Neural progenitor cell (in vitro differentiated cells): ENCODE measurements around the gene SPATA33. TPM values are rescaled to one million over a fixed set of nuclear protein-coding genes. Genes with fewer than 3 reads are reported as not detected.

Source experiments
- DNase-seq: peaks from one replicate; pipeline ENCODE4 v3.0.0-alpha.2; 2016; ENCODE audit warnings: low spot score
- H2AFZ ChIP-seq: fragments of 200-600 bp; sonication (generic); replicated peaks from 2 replicates; pipeline ENCODE4 v1.6.1; 2016; ENCODE audit warnings: antibody characterized with exemption
- H3F3A ChIP-seq: fragments of 200-600 bp; sonication (generic); 2 replicates; pipeline ENCODE4 v1.6.1; 2016; ENCODE audit warnings: antibody characterized with exemption, low read depth
- H3K27ac ChIP-seq: fragments of 200-600 bp; sonication (generic); 2 replicates; pipeline ENCODE4 v1.5.1; 2016; ENCODE audit warnings: mild to moderate bottlenecking
- H3K27me3 ChIP-seq: fragments of 200-600 bp; sonication (generic); 2 replicates; pipeline ENCODE4 v1.6.1; 2016; ENCODE audit warnings: mild to moderate bottlenecking, moderate library complexity
- H3K36me3 ChIP-seq: fragments of 200-600 bp; sonication (generic); 2 replicates; pipeline ENCODE4 v1.5.1; 2016
- H3K4me1 ChIP-seq: fragments of 200-600 bp; sonication (generic); 2 replicates; pipeline ENCODE4 v1.6.1; 2016; ENCODE audit warnings: mixed run types
- H3K4me2 ChIP-seq: fragments of 200-600 bp; sonication (generic); 2 replicates; pipeline ENCODE4 v1.6.1; 2016
- H3K4me3 ChIP-seq: fragments of 200-600 bp; sonication (generic); 2 replicates; pipeline ENCODE4 v1.5.1; 2016
- H3K79me2 ChIP-seq: fragments of 200-600 bp; sonication (generic); 2 replicates; pipeline ENCODE4 v1.6.1; 2016; ENCODE audit warnings: low read depth
- H3K9ac ChIP-seq: fragments of 200-600 bp; sonication (generic); 2 replicates; pipeline ENCODE4 v1.6.1; 2016
- H3K9me3 ChIP-seq: fragments of 200-600 bp; sonication (generic); 2 replicates; pipeline ENCODE4 v1.5.1; 2016; ENCODE audit warnings: low read depth
- H4K20me1 ChIP-seq: fragments of 200-600 bp; sonication (generic); 2 replicates; pipeline ENCODE4 v1.6.1; 2016; ENCODE audit warnings: low read depth
- H3K27ac Mint-ChIP-seq: 3 replicates; pipeline ENCODE4 v1.8.0; 2021; ENCODE audit warnings: mixed read lengths
- H3K27me3 Mint-ChIP-seq: 2 replicates; pipeline ENCODE4 v1.8.0; 2022; ENCODE audit warnings: low read depth, mild to moderate bottlenecking, inconsistent platforms, moderate library complexity, mixed read lengths; ENCODE audit not compliant: insufficient read depth
- H3K36me3 Mint-ChIP-seq: 3 replicates; pipeline ENCODE4 v1.8.0; 2021; ENCODE audit warnings: mixed read lengths
- H3K4me1 Mint-ChIP-seq: 3 replicates; pipeline ENCODE4 v1.8.0; 2021; ENCODE audit warnings: mixed read lengths
- H3K4me3 Mint-ChIP-seq: 3 replicates; pipeline ENCODE4 v1.8.0; 2021; ENCODE audit warnings: mild to moderate bottlenecking, moderate library complexity, mixed read lengths
- H3K9me3 Mint-ChIP-seq: 3 replicates; pipeline ENCODE4 v1.8.0; 2020; ENCODE audit warnings: mixed read lengths
- CTCF ChIP-seq: fragments of 200-600 bp; sonication (generic); IDR thresholded peaks from 2 replicates; pipeline ENCODE4 v1.5.1; 2017; ENCODE audit warnings: antibody characterized with exemption, mild to moderate bottlenecking
- EZH2 ChIP-seq: fragments of 200-600 bp; sonication (generic); IDR thresholded peaks from 2 replicates; pipeline ENCODE4 v1.6.1; 2017; ENCODE audit warnings: antibody characterized with exemption, mild to moderate bottlenecking, moderate library complexity
- EZH2phosphoT487 ChIP-seq: fragments of 200-600 bp; sonication (generic); IDR thresholded peaks from 2 replicates; pipeline ENCODE4 v1.6.1; 2017; ENCODE audit warnings: antibody characterized with exemption
- total RNA-seq: library from RNA; depleted of rRNA; stranded (reverse); fragments of >200 nt; gene quantifications from 2 replicates; pipeline ENCODE4 v1.2.3, GENCODE V29; 2015; ENCODE audit warnings: low replicate concordance

Gene SPATA33
- total RNA-seq, 1 donor from 2014 or later = 14.1 TPM

- Histone ChIP-seq H3K36me3 (no peaks in the 10 kb centered on the region), H3K4me2 (no peak overlapping the region), H2AFZ (no peak overlapping the region), H3K79me2 (no peaks in the 10 kb centered on the region), H3K4me3 (no peak overlapping the region), H3K27me3 (no peaks in the 10 kb centered on the region), H3K9ac (no peak overlapping the region), H3K9me3 (no peaks in the 10 kb centered on the region), H4K20me1 (peaks cover 8% of the 10 kb centered on the region), H3F3A (peaks cover 15% of the 10 kb centered on the region), H3K4me1 (peaks cover 4% of the 10 kb centered on the region), H3K27ac (no peak overlapping the region)
- H3K27me3 Mint-ChIP-seq = peaks cover 18% of the 10 kb centered on the region
- no peaks in the 10 kb centered on the region for H3K9me3 Mint-ChIP-seq
- no peak for DNase-seq
- H3K27ac Mint-ChIP-seq = no peak overlapping the region
- H3K4me3 Mint-ChIP-seq = peak overlapping the region; percentile 35
- TF ChIP-seq CTCF (no peak), EZH2phosphoT487 (no peak), EZH2 (no peak)
- H3K36me3 Mint-ChIP-seq = peaks cover 10% of the 10 kb centered on the region
- peaks cover 15% of the 10 kb centered on the region for H3K4me1 Mint-ChIP-seq
Measured at GRCh38 chr16:89695086-89695874, 37.6 kb downstream of the SPATA33 start.

GRCh38 chr16:89695875-89696669 lies 38.4 kb downstream of the SPATA33 start:
- DNase-seq = no peak
- H3K27ac ChIP-seq = no peak overlapping the region

GRCh38 chr16:89696670-89697128 lies 39.1 kb downstream of the SPATA33 start:
- Mint-ChIP-seq H3K36me3 (peaks cover 8% of the 10 kb centered on the region), H3K4me3 (no peak overlapping the region), H3K27ac (no peak overlapping the region), H3K4me1 (peaks cover 16% of the 10 kb centered on the region), H3K9me3 (no peaks in the 10 kb centered on the region), H3K27me3 (peaks cover 16% of the 10 kb centered on the region)
- Histone ChIP-seq H3K4me2 (no peak overlapping the region), H3F3A (peaks cover 28% of the 10 kb centered on the region), H3K4me3 (no peak overlapping the region), H3K79me2 (no peaks in the 10 kb centered on the region), H3K9ac (no peak overlapping the region), H3K27me3 (peaks cover 7% of the 10 kb centered on the region), H3K36me3 (no peaks in the 10 kb centered on the region), H4K20me1 (peaks cover 14% of the 10 kb centered on the region), H2AFZ (no peak overlapping the region), H3K27ac (no peak overlapping the region), H3K4me1 (peaks cover 4% of the 10 kb centered on the region), H3K9me3 (no peaks in the 10 kb centered on the region)
- no peak for TF ChIP-seq CTCF
- no peak for TF ChIP-seq EZH2phosphoT487
- TF ChIP-seq EZH2 = no peak
- DNase-seq = no peak

More at GRCh38 chr16:89695875-89696669, 38.4 kb downstream of the SPATA33 start:
- no peak for TF ChIP-seq EZH2phosphoT487
- no peak for TF ChIP-seq CTCF
- TF ChIP-seq EZH2 = no peak
- Mint-ChIP-seq H3K36me3 (peaks cover 8% of the 10 kb centered on the region), H3K4me3 (no peak overlapping the region), H3K4me1 (peaks cover 16% of the 10 kb centered on the region), H3K27me3 (peaks cover 18% of the 10 kb centered on the region), H3K9me3 (no peaks in the 10 kb centered on the region), H3K27ac (no peak overlapping the region)
- peaks cover 4% of the 10 kb centered on the region for H3K4me1 ChIP-seq
- H3F3A ChIP-seq = peaks cover 23% of the 10 kb centered on the region
- H3K9ac ChIP-seq = no peak overlapping the region
- H3K79me2 ChIP-seq = no peaks in the 10 kb centered on the region
- H3K27me3 ChIP-seq = peaks cover 6% of the 10 kb centered on the region
- no peaks in the 10 kb centered on the region for H3K36me3 ChIP-seq
- peaks cover 14% of the 10 kb centered on the region for H4K20me1 ChIP-seq
- no peak overlapping the region for H3K4me3 ChIP-seq
- H3K9me3 ChIP-seq = no peaks in the 10 kb centered on the region
- no peak overlapping the region for H3K4me2 ChIP-seq
- no peak overlapping the region for H2AFZ ChIP-seq
